Ascending aorta (tissue), 2 donors: ENCODE measurements around the gene TRIO. TPM values are rescaled to one million over a fixed set of nuclear protein-coding genes. Genes with fewer than 3 reads are reported as not detected.

Experiments used
- DNase-seq, 2 donors: peaks; one replicate each; pipeline ENCODE4 v3.0.0-alpha.2; 2019; ENCODE audit warnings: low spot score in 2 of 2
- H3K27ac ChIP-seq, 2 donors: fragments of 200-600 bp; sonication (generic); one replicate each; pipeline ENCODE4 v1.5.1; 2016 to 2017; ENCODE audit warnings: mild to moderate bottlenecking in 1 of 2
- H3K27me3 ChIP-seq: fragments of 200-600 bp; sonication (generic); one replicate; pipeline ENCODE4 v1.5.1; 2017
- H3K36me3 ChIP-seq, 2 donors: fragments of 200-600 bp; sonication (generic); one replicate each; pipeline ENCODE4 v1.5.1; 2016
- H3K4me1 ChIP-seq, 2 donors: fragments of 200-600 bp; sonication (generic); one replicate each; pipeline ENCODE4 v1.5.1; 2016 to 2017; ENCODE audit warnings: mild to moderate bottlenecking in 1 of 2
- H3K4me3 ChIP-seq, 2 donors: fragments of 200-600 bp; sonication (generic); one replicate each; pipeline ENCODE4 v1.5.1; 2016 to 2017; ENCODE audit warnings: mild to moderate bottlenecking in 1 of 2
- H3K9me3 ChIP-seq, 2 donors: fragments of 200-600 bp; sonication (generic); one replicate each; pipeline ENCODE4 v1.5.1; 2016
- intact Hi-C: fragments of 100-400 bp; cut with DNase I; formaldehyde crosslinking; loops from one replicate; pipeline ENCODE4 v1.15.1; 2023
- total RNA-seq: library from RNA; depleted of rRNA; stranded (reverse); fragments of >200 nt; gene quantifications from one replicate; pipeline ENCODE4 v1.1.0, GENCODE V29; 2016
- TF ChIP-seq, protein P1 (sequence below), 3 experiments: fragments of 200-600 bp in 2 of 3; fragments of 450-650 bp in 1 of 3; sonication (generic) in 2 of 3; IDR thresholded peaks; one replicate each; pipeline ENCODE4 v1.5.1; 2016 to 2019; ENCODE audit warnings: antibody characterized with exemption in 3 of 3, mild to moderate bottlenecking in 1 of 3, moderate library complexity in 1 of 3

Gene TRIO
- total RNA-seq, 1 donor from 2014 or later: 262 TPM

DNA sequence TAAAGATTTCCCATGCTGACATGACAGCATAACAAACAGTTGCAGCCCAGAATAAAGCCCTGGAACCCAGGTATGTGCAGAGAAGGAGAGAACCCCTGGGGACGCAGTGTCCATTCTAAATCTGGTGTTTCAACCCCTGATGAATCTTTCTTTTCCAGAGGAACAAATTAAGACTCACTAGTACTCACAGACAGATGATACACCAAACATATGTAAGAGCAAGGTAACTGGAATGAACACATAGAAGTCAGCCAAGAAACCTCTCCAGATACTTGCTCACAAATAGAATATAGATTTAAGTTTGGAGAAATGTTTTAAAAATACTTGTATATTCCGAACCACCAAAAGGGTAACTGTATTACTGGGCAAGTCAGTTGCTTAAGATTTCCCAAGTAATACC, 307.6 kb downstream of the TRIO start:
- Histone ChIP-seq H3K4me1 (peaks cover 0 to 22% of the 10 kb centered on the region in 2 donors), H3K27ac (peak overlapping the region in 1 of 2 donors; percentile 74), H3K4me3 (no peak overlapping the region), H3K36me3 (peaks cover 4 to 19% of the 10 kb centered on the region in 2 donors), H3K9me3 (no peaks in the 10 kb centered on the region), H3K27me3 (no peaks in the 10 kb centered on the region)
- intact Hi-C loops: no loop called here
- DNase-seq: no peak
- TF ChIP-seq, protein P1, sequence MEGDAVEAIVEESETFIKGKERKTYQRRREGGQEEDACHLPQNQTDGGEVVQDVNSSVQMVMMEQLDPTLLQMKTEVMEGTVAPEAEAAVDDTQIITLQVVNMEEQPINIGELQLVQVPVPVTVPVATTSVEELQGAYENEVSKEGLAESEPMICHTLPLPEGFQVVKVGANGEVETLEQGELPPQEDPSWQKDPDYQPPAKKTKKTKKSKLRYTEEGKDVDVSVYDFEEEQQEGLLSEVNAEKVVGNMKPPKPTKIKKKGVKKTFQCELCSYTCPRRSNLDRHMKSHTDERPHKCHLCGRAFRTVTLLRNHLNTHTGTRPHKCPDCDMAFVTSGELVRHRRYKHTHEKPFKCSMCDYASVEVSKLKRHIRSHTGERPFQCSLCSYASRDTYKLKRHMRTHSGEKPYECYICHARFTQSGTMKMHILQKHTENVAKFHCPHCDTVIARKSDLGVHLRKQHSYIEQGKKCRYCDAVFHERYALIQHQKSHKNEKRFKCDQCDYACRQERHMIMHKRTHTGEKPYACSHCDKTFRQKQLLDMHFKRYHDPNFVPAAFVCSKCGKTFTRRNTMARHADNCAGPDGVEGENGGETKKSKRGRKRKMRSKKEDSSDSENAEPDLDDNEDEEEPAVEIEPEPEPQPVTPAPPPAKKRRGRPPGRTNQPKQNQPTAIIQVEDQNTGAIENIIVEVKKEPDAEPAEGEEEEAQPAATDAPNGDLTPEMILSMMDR (IDR thresholded peaks at IDR 0.05): no peak

- H3K9me3 ChIP-seq: no peaks in the 10 kb centered on the region
- no peak for DNase-seq
- H3K4me3 ChIP-seq: no peak overlapping the region
- H3K27ac ChIP-seq: peak overlapping the region; percentile 21 to 57
- TF ChIP-seq, protein P1 (IDR thresholded peaks at IDR 0.05): no peak
- H3K27me3 ChIP-seq: no peaks in the 10 kb centered on the region
- intact Hi-C loops: no loop called here
- peaks cover 8 to 19% of the 10 kb centered on the region in 2 donors for H3K36me3 ChIP-seq
- peaks cover 0 to 22% of the 10 kb centered on the region in 2 donors for H3K4me1 ChIP-seq
Measured at GRCh38 chr5:14451871-14452270, 308.7 kb downstream of the TRIO start.

- intact Hi-C loops: no loop called here
- Histone ChIP-seq H3K4me1 (peaks cover 0 to 22% of the 10 kb centered on the region in 2 donors), H3K27ac (peak overlapping the region; percentile 21 to 57)
Measured at GRCh38 chr5:14452685-14453454, 309.7 kb downstream of the TRIO start.

GRCh38 chr5:14453481-14453880, 310.3 kb downstream of the TRIO start:
- peaks cover 8 to 22% of the 10 kb centered on the region in 2 donors for H3K36me3 ChIP-seq
- intact Hi-C loops: no loop called here
- peak overlapping the region; percentile 4 to 57 for H3K27ac ChIP-seq
- H3K4me3 ChIP-seq: no peak overlapping the region
- TF ChIP-seq, protein P1 (IDR thresholded peaks at IDR 0.05): no peak
- peaks cover 0 to 17% of the 10 kb centered on the region in 2 donors for H3K4me1 ChIP-seq
- no peaks in the 10 kb centered on the region for H3K9me3 ChIP-seq
- H3K27me3 ChIP-seq: no peaks in the 10 kb centered on the region
- DNase-seq: no peak

More at GRCh38 chr5:14452685-14453454, 309.7 kb downstream of the TRIO start:
- TF ChIP-seq, protein P1 (IDR thresholded peaks at IDR 0.05): no peak
- peaks cover 8 to 19% of the 10 kb centered on the region in 2 donors for H3K36me3 ChIP-seq
- no peak overlapping the region for H3K4me3 ChIP-seq
- DNase-seq: no peak
- H3K9me3 ChIP-seq: no peaks in the 10 kb centered on the region
- H3K27me3 ChIP-seq: no peaks in the 10 kb centered on the region

DNA sequence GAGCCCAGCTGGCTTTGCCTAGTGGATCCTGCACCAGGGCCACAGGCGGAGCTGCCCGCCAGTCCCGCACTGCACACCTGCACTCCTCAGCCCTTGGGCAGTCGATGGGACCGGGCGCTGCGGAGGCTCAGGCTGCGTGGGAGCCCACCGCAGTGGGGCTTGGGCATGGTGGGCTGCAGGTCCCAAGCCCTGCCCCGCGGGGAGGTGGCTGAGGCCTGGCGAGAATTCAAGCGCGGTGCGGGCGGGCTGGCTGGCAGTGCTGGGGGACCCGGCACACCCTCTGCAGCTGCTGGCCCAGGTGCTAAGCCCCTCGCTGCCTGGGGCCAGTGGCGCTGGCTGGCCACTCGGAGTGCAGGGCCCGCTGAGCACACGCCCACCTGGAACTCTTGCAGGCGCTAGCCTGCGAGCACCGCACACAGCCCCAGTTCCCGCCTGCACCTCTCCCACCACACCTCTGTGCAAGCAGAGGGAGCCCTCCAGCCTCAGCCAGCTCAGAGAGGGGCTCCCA, 312.7 kb downstream of the TRIO start:
- Histone ChIP-seq H3K4me1 (peaks cover 0 to 10% of the 10 kb centered on the region in 2 donors), H3K27ac (no peak overlapping the region), H3K36me3 (peaks cover 18 to 32% of the 10 kb centered on the region in 2 donors), H3K27me3 (no peaks in the 10 kb centered on the region), H3K4me3 (no peak overlapping the region), H3K9me3 (no peaks in the 10 kb centered on the region)
- TF ChIP-seq, protein P1 (IDR thresholded peaks at IDR 0.05): no peak
- intact Hi-C loops: no loop called here
- no peak for DNase-seq
